ENCODE results near the gene SPTAN1. TPM values are rescaled to one million over a fixed set of nuclear protein-coding genes. Genes with fewer than 3 reads are reported as not detected.

SPTAN1 gene
- total RNA-seq, 1 experiment from 2014 or later, result 344 TPM

GRCh38 chr9:128633601-128634000 lies 81.2 kb downstream of the SPTAN1 start:
- TSS peak; percentile 73 for BruUV-seq (replicated peaks)
- peaks cover 24% of the 10 kb centered on the region for H3K4me1 Mint-ChIP-seq (ENCODE audit: low read depth, unreplicated experiment)

GRCh38 chr9:128634111-128634510 lies 81.7 kb downstream of the SPTAN1 start:
- DNase-seq, result no peak
- no peak for TF ChIP-seq CTCF (IDR thresholded peaks at IDR 0.05; ENCODE audit: unreplicated experiment)
- intact Hi-C loops (cut with micrococcal nuclease; ENCODE audit: unreplicated experiment), result no loop called here
- H3K4me3 Mint-ChIP-seq (ENCODE audit: low read depth, unreplicated experiment), result peak overlapping the region; percentile 30
- peaks cover 24% of the 10 kb centered on the region for H3K4me1 Mint-ChIP-seq (ENCODE audit: low read depth, unreplicated experiment)
- H3K9me3 Mint-ChIP-seq (ENCODE audit: low read depth, unreplicated experiment), result no peaks in the 10 kb centered on the region
- no peaks in the 10 kb centered on the region for H3K27me3 Mint-ChIP-seq (ENCODE audit: unreplicated experiment)
- no TSS peak for BruUV-seq (replicated peaks)
- CTCF ChIA-PET, result interaction anchor here (1.1 kb wide), 1 partner anchor 68 kb away, joined by 3 read pairs; the partner anchor contains the start of gene PKN3
- H3K36me3 Mint-ChIP-seq (ENCODE audit: insufficient read depth, unreplicated experiment), result peaks cover 44% of the 10 kb centered on the region
- H3K27ac Mint-ChIP-seq (ENCODE audit: unreplicated experiment), result no peak overlapping the region

More at GRCh38 chr9:128633601-128634000, 81.2 kb downstream of the SPTAN1 start:
- peak overlapping the region; percentile 28 for H3K27ac Mint-ChIP-seq (ENCODE audit: unreplicated experiment)
- no peak overlapping the region for H3K4me3 Mint-ChIP-seq (ENCODE audit: low read depth, unreplicated experiment)
- TF ChIP-seq CTCF (IDR thresholded peaks at IDR 0.05; ENCODE audit: unreplicated experiment), result no peak
- no peaks in the 10 kb centered on the region for H3K27me3 Mint-ChIP-seq (ENCODE audit: unreplicated experiment)
- no peak for DNase-seq
- peaks cover 49% of the 10 kb centered on the region for H3K36me3 Mint-ChIP-seq (ENCODE audit: insufficient read depth, unreplicated experiment)
- intact Hi-C loops (cut with micrococcal nuclease; ENCODE audit: unreplicated experiment), result no loop called here
- H3K9me3 Mint-ChIP-seq (ENCODE audit: low read depth, unreplicated experiment), result no peaks in the 10 kb centered on the region
- CTCF ChIA-PET, result interaction anchor here (1.1 kb wide), 1 partner anchor 68 kb away, joined by 3 read pairs; the partner anchor contains the start of gene PKN3

- Mint-ChIP-seq H3K9me3 (ENCODE audit: low read depth, unreplicated experiment) (no peaks in the 10 kb centered on the region), H3K27me3 (ENCODE audit: unreplicated experiment) (no peaks in the 10 kb centered on the region), H3K36me3 (ENCODE audit: insufficient read depth, unreplicated experiment) (peaks cover 45% of the 10 kb centered on the region), H3K4me1 (ENCODE audit: low read depth, unreplicated experiment) (peaks cover 24% of the 10 kb centered on the region), H3K27ac (ENCODE audit: unreplicated experiment) (peak overlapping the region; percentile 85), H3K4me3 (ENCODE audit: low read depth, unreplicated experiment) (peak overlapping the region; percentile 30)
- CTCF ChIA-PET, result interaction anchor here (0.6 to 2.1 kb wide), 6 partner anchors 11 to 196 kb away, joined by 3 to 7 read pairs (median 6); partner anchors contain the start of genes ENDOG and ZDHHC12
- no peak for DNase-seq
- no peak for TF ChIP-seq CTCF (IDR thresholded peaks at IDR 0.05; ENCODE audit: unreplicated experiment)
- intact Hi-C loops (cut with micrococcal nuclease; ENCODE audit: unreplicated experiment), result no loop called here
- no TSS peak for BruUV-seq (replicated peaks)
Measured at GRCh38 chr9:128634651-128635262, 82.4 kb downstream of the SPTAN1 start.

GRCh38 chr9:128635266-128636023 lies 83.1 kb downstream of the SPTAN1 start:
- Mint-ChIP-seq H3K9me3 (ENCODE audit: low read depth, unreplicated experiment) (no peaks in the 10 kb centered on the region), H3K27ac (ENCODE audit: unreplicated experiment) (peak overlapping the region; percentile 85), H3K36me3 (ENCODE audit: insufficient read depth, unreplicated experiment) (peaks cover 47% of the 10 kb centered on the region), H3K27me3 (ENCODE audit: unreplicated experiment) (no peaks in the 10 kb centered on the region), H3K4me1 (ENCODE audit: low read depth, unreplicated experiment) (peaks cover 24% of the 10 kb centered on the region), H3K4me3 (ENCODE audit: low read depth, unreplicated experiment) (peak overlapping the region; percentile 60)
- DNase-seq, result peak; percentile 95
- CTCF ChIA-PET, result interaction anchor here (0.6 to 2.1 kb wide), 11 partner anchors 10 to 556 kb away, joined by 3 to 7 read pairs (median 4); partner anchors contain the start of genes ENDOG and ZDHHC12
- BruUV-seq (replicated peaks), result no TSS peak
- intact Hi-C loops (cut with micrococcal nuclease; ENCODE audit: unreplicated experiment), result no loop called here
- peak; percentile 79 for TF ChIP-seq CTCF (IDR thresholded peaks at IDR 0.05; ENCODE audit: unreplicated experiment)

Measured in Calu3 (cell line).